Activated T-cell treated with anti-CD3 and anti-CD28 coated beads, Interleukin-2, amount 50 U/mL, for 4 hours (primary cell): ENCODE data around the gene EPHA10. TPM values are rescaled to one million over a fixed set of nuclear protein-coding genes. Genes with fewer than 3 reads are reported as not detected.

Experiments used
- ATAC-seq, 2 donors: fragments of 200-7000 bp; cut with Tn5 transposase; one replicate each; pipeline ENCODE4 v1.10.0; 2021
- DNase-seq: peaks from one replicate; pipeline ENCODE4 v3.0.0-alpha.2; 2020
- H3K27me3 Mint-ChIP-seq: one replicate; pipeline ENCODE4 v1.8.0; 2021; ENCODE audit warnings: low read depth, mixed read lengths
- H3K36me3 Mint-ChIP-seq: one replicate; pipeline ENCODE4 v1.8.0; 2022; ENCODE audit warnings: mixed read lengths; ENCODE audit not compliant: insufficient read depth
- H3K4me1 Mint-ChIP-seq: one replicate; pipeline ENCODE4 v1.8.0; 2021; ENCODE audit warnings: low read depth, mixed read lengths
- H3K4me3 Mint-ChIP-seq: one replicate; pipeline ENCODE4 v1.8.0; 2021; ENCODE audit warnings: mild to moderate bottlenecking, moderate library complexity, mixed read lengths
- H3K9me3 Mint-ChIP-seq: one replicate; pipeline ENCODE4 v1.8.0; 2021; ENCODE audit warnings: mixed read lengths
- total RNA-seq, 3 donors: library from RNA; stranded (reverse); gene quantifications; one replicate each; pipeline ENCODE4 v1.2.1, GENCODE V29; 2021

Gene EPHA10
- total RNA-seq, 3 donors from 2014 or later, result 0.13 to 0.71 (median 0.27) TPM

DNA sequence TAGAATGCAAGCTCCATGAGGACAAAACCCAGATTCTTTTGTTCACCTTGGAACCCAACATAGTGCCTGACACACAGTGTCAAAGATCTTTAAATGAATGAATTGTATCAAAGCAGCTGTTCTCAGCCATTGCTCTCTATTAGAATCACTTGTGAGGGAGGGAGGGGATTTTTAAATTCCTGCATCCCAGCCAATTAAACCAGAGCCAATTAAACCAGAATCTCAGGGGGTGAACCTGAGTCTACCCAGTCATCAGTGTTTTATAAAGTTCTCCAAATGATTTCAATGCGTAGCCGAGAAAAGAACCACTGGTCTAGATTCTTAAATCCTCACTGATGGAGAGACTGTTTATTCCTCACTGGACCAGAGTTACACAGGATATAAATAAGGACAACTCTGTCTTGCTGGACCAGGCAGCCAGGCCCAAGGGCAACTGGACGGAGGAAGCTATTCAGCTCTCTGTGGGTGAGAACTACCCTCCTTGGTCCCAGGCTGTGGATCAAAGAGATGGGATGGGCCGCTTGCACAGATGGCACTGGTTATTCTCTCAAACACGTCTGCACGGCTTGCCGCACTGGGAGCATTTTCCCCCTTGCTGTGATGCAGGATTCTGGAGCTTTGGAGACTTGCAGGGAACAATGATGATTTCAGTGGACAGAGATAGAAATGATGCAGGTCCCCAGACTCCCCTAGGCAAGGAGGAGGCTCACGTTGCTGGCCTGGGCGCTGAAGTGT, 92.6 kb downstream of the EPHA10 start:
- Mint-ChIP-seq H3K4me3 (no peak overlapping the region), H3K9me3 (no peaks in the 10 kb centered on the region), H3K36me3 (no peaks in the 10 kb centered on the region), H3K4me1 (peaks cover 10% of the 10 kb centered on the region), H3K27me3 (peaks cover 11% of the 10 kb centered on the region)
- DNase-seq, result no peak
- no peak for ATAC-seq

DNA sequence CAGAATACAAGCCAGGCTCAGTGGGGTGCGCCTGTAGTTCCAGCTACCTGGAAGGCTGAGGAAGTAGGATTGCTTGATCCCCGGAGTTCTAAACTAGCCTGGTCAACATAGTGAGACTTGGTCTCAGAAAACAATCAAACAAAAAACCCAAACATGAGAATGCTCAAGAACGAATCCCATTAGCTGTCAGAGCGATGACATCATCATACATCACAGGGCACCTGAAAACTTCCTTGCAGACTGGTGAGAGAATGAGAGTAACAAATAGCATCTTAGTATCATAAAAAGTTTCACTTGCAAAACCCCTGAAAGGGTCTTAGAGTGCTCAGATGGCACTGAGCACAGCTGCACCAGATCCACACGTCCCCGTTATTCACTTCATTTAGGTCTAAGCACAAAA, 93.7 kb downstream of the EPHA10 start:
- Mint-ChIP-seq H3K4me3 (no peak overlapping the region), H3K4me1 (peaks cover 10% of the 10 kb centered on the region), H3K27me3 (peaks cover 11% of the 10 kb centered on the region), H3K9me3 (no peaks in the 10 kb centered on the region), H3K36me3 (no peaks in the 10 kb centered on the region)
- ATAC-seq, result no peak
- DNase-seq, result no peak

DNA sequence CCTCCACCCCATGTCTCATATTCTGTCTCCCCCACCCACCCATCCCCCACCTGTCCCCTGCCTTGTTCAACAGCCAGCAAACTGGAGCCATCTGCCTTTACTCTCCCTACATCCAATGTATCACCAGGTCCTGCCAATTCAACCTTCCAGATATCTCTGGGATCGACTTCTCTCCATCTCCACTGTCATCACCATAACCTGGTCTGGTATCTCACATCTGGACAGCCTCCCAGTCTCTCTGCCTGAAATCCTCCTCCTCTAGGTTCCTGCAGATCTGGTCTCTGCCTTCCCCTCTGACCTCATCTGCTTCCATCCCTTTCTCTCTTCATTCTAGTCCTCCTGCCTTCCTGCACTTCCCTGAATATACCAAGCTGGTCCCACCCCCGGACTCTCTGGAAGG, 94.8 kb downstream of the EPHA10 start:
- H3K27me3 Mint-ChIP-seq, result peaks cover 11% of the 10 kb centered on the region
- H3K4me3 Mint-ChIP-seq, result no peak overlapping the region
- ATAC-seq (no peak), DNase-seq (no peak)
- peaks cover 8% of the 10 kb centered on the region for H3K4me1 Mint-ChIP-seq
- no peaks in the 10 kb centered on the region for H3K9me3 Mint-ChIP-seq
- no peaks in the 10 kb centered on the region for H3K36me3 Mint-ChIP-seq

- Mint-ChIP-seq H3K27me3 (peaks cover 11% of the 10 kb centered on the region), H3K4me3 (no peak overlapping the region), H3K36me3 (no peaks in the 10 kb centered on the region), H3K4me1 (no peaks in the 10 kb centered on the region), H3K9me3 (no peaks in the 10 kb centered on the region)
- no peak for ATAC-seq
- DNase-seq, result no peak
Observed at GRCh38 chr1:37667023-37667671, 97.8 kb downstream of the EPHA10 start.

DNA sequence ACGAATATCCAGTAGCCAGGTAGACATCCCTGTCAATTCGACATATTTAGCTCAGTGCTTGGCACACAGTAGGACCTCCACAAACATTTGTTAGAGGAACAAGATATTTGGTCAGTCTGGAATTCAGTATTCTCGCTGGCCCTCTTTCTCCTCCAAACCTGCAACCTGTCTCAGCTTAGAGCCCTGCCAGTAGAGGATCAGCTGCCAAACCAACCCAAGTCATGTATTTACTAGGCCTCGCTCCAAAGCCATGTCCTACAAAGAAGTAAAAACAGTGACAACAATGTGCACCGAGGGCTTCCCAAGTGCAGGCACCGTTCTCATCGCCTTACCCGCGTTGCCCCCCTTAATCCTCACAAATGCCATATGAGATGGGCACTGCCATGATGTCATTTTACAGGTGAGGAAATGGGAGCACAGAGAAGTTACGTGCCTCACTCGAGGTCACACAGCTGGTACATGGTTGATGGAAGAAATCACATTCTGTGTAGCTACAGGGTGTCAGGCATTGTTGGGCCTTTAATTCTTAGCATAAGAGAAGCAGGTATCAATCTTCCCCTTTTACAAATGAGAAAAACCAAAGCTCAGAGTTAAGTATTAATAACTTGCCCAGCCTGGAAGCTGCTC, 98.6 kb downstream of the EPHA10 start:
- Mint-ChIP-seq H3K36me3 (no peaks in the 10 kb centered on the region), H3K27me3 (peaks cover 6% of the 10 kb centered on the region), H3K9me3 (no peaks in the 10 kb centered on the region), H3K4me3 (no peak overlapping the region), H3K4me1 (no peaks in the 10 kb centered on the region)
- DNase-seq (no peak), ATAC-seq (no peak)

Other genes starting within 250 kb of the EPHA10 start
- gene SNIP1, start 210.8 kb downstream of the EPHA10 start, total RNA-seq, result 10 to 100 TPM; 29.3 to 35.0 (median 30.4) TPM
- not detected for gene DNALI1, start 208.2 kb downstream of the EPHA10 start, total RNA-seq
- 100 to 1,000 TPM; 131 to 144 (median 137) TPM for gene GNL2, start 169.2 kb downstream of the EPHA10 start, total RNA-seq
- not detected for gene RSPO1, start 130.2 kb downstream of the EPHA10 start, total RNA-seq
- gene CDCA8, start 72.6 kb downstream of the EPHA10 start, total RNA-seq, result 10 to 100 TPM in 2 of 3 donors, 1 to 10 TPM in 1; 7.7 to 12.2 (median 10.0) TPM
- 1 to 10 TPM; 4.0 to 5.0 (median 4.7) TPM for gene MANEAL, start 28.7 kb upstream of the EPHA10 start, total RNA-seq
- 10 to 100 TPM; 54.0 to 59.2 (median 56.3) TPM for gene C1orf122, start 42.7 kb upstream of the EPHA10 start, total RNA-seq
- gene YRDC, start 43.1 kb upstream of the EPHA10 start, total RNA-seq, result 100 to 1,000 TPM; 178 to 187 (median 178) TPM
- gene MTF1, start 94.5 kb upstream of the EPHA10 start, total RNA-seq, result 10 to 100 TPM; 36.4 to 50.1 (median 49.1) TPM
- gene INPP5B, start 181.9 kb upstream of the EPHA10 start, total RNA-seq, result 10 to 100 TPM; 12.6 to 17.0 (median 15.5) TPM
- 100 to 1,000 TPM; 130 to 133 (median 130) TPM for gene SF3A3, start 224.9 kb upstream of the EPHA10 start, total RNA-seq
- gene FHL3, start 240.4 kb upstream of the EPHA10 start, total RNA-seq, result 10 to 100 TPM; 15.9 to 33.8 (median 26.9) TPM
- 100 to 1,000 TPM; 103 to 105 (median 104) TPM for gene UTP11, start 247.6 kb upstream of the EPHA10 start, total RNA-seq